Pancreas (tissue), 10 donors: ENCODE measurements around the gene CLIP4. TPM values are rescaled to one million over a fixed set of nuclear protein-coding genes. Genes with fewer than 3 reads are reported as not detected.

Source experiments
- ATAC-seq, 4 donors: fragments of 200-7000 bp; cut with Tn5 transposase; one replicate each; pipeline versions ENCODE4 v1.8.0 to v1.9.1; 2020; ENCODE audit warnings: mild to moderate bottlenecking in 4 of 4, moderate library complexity in 4 of 4
- DNase-seq, 6 donors: peaks; one replicate each; pipeline ENCODE4 v3.0.0-alpha.2; 2020
- FAIRE-seq: peaks from 2 replicates; lab custom pipeline; 2012; peaks lifted over from hg19 to GRCh38; lab: Jason Lieb, UNC
- H3K27ac ChIP-seq, 4 donors: fragments of 200-600 bp; sonication (generic); 1 replicate in 3 of 4; 2 replicates in 1 of 4; pipeline versions ENCODE4 v1.5.0 to v1.8.0; 2020
- H3K27me3 ChIP-seq, 4 donors: fragments of 200-600 bp; one replicate each; pipeline ENCODE4 v1.8.0; 2021
- H3K36me3 ChIP-seq, 3 donors: fragments of 200-600 bp; sonication (generic) in 1 of 3; one replicate each; pipeline versions ENCODE4 v1.5.0 to v1.8.0; 2020 to 2021
- H3K4me1 ChIP-seq, 3 donors: fragments of 200-600 bp; one replicate each; pipeline ENCODE4 v1.8.0; 2021
- H3K4me3 ChIP-seq, 4 donors: fragments of 200-600 bp; sonication (generic) in 2 of 4; one replicate each; pipeline versions ENCODE4 v1.5.0 to v1.8.0; 2020 to 2021
- H3K9me3 ChIP-seq, 4 donors: fragments of 200-600 bp; one replicate each; pipeline ENCODE4 v1.8.0; 2021
- WGBS, 2 donors: extraction: QIAGEN DNeasy Blood & Tissue Kit; methylation state at CpG; one replicate each; pipeline ENCODE4 v1.1.7; 2013; 5-methylcytosine and 5-hydroxymethylcytosine counted together
- intact Hi-C, 3 donors: fragments of 100-400 bp; cut with DNase I; formaldehyde crosslinking; loops; one replicate each; pipeline versions ENCODE4 v1.11.1 to v1.14.2; 2022
- polyA plus RNA-seq, 2 donors: library from polyadenylated mRNA; stranded (reverse); fragments of 200-250 nt; gene quantifications; one replicate each; pipeline ENCODE4 v1.2.3, GENCODE V29; 2013
- total RNA-seq, 6 donors: library from RNA; stranded (reverse); fragmentation: NEBNext Ultra II Directional in 4 of 6; extraction: Animal tissue kit (Norgen Biotek cat#: 25700) in 4 of 6; gene quantifications; one replicate each; pipeline versions ENCODE4 v1.2.1 to v1.2.4, GENCODE V29; 2021 to 2023
- TF ChIP-seq, protein P1 (sequence below), 4 donors: fragments of 200-600 bp; sonication (generic) in 3 of 4; IDR thresholded peaks; one replicate each; pipeline versions ENCODE4 v1.5.0 to v1.8.0; 2021; ENCODE audit warnings: antibody characterized with exemption in 4 of 4
- donor health status: healthy with polysubstance abuse.
- donor health status: DM: no; HTN: no; CAD: no; lungs with moderate emphysema.
- donor health status: DM: no; HTN: no; CAD: no.
- donor health status: control.
- donor health status: control.
- donor health status: Bipolar disorder and iron deficiency.
- donor health status: DM: yes; HTN: yes; CAD: no.
- donor health status: DM: no; HTN: no; CAD: no.
- donor health status: DM: no; HTN: no; CAD: no.
- donor health status: DM: yes; HTN: yes; CAD: no.

CLIP4 gene
- total and polyA plus RNA-seq, 8 donors, result 4.5 to 18.3 (median 7.0) TPM

- TF ChIP-seq, protein P1, sequence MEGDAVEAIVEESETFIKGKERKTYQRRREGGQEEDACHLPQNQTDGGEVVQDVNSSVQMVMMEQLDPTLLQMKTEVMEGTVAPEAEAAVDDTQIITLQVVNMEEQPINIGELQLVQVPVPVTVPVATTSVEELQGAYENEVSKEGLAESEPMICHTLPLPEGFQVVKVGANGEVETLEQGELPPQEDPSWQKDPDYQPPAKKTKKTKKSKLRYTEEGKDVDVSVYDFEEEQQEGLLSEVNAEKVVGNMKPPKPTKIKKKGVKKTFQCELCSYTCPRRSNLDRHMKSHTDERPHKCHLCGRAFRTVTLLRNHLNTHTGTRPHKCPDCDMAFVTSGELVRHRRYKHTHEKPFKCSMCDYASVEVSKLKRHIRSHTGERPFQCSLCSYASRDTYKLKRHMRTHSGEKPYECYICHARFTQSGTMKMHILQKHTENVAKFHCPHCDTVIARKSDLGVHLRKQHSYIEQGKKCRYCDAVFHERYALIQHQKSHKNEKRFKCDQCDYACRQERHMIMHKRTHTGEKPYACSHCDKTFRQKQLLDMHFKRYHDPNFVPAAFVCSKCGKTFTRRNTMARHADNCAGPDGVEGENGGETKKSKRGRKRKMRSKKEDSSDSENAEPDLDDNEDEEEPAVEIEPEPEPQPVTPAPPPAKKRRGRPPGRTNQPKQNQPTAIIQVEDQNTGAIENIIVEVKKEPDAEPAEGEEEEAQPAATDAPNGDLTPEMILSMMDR (IDR thresholded peaks at IDR 0.05), result no peak
- WGBS, 2 donors, result 83 to 90% methylated on average over 12 of the region's 12 CpGs
- Histone ChIP-seq H3K4me1 (peaks cover 0 to 6% (median 5%) of the 10 kb centered on the region in 3 donors), H3K36me3 (no peaks in the 10 kb centered on the region), H3K27me3 (no peaks in the 10 kb centered on the region), H3K9me3 (no peaks in the 10 kb centered on the region), H3K27ac (no peak overlapping the region), H3K4me3 (no peak overlapping the region)
- no peak for FAIRE-seq
- ATAC-seq, result no peak
- intact Hi-C loops, result no loop called here
- DNase-seq, result no peak
Measured at GRCh38 chr2:29070526-29070925, 44.7 kb upstream of the CLIP4 start.

GRCh38 chr2:29071032-29071975 is 43.9 kb upstream of the CLIP4 start:
- Histone ChIP-seq H3K36me3 (no peaks in the 10 kb centered on the region), H3K9me3 (no peaks in the 10 kb centered on the region), H3K27me3 (no peaks in the 10 kb centered on the region), H3K4me1 (peaks cover 0 to 6% (median 5%) of the 10 kb centered on the region in 3 donors), H3K27ac (no peak overlapping the region), H3K4me3 (no peak overlapping the region)
- DNase-seq (peak in 1 of 6 donors; percentile 58), FAIRE-seq (no peak), ATAC-seq (no peak)
- WGBS, 2 donors, result 87 to 90% methylated on average over 18 to 19 of the region's 19 CpGs
- TF ChIP-seq, protein P1 (IDR thresholded peaks at IDR 0.05), result no peak
- intact Hi-C loops, result no loop called here

DNA sequence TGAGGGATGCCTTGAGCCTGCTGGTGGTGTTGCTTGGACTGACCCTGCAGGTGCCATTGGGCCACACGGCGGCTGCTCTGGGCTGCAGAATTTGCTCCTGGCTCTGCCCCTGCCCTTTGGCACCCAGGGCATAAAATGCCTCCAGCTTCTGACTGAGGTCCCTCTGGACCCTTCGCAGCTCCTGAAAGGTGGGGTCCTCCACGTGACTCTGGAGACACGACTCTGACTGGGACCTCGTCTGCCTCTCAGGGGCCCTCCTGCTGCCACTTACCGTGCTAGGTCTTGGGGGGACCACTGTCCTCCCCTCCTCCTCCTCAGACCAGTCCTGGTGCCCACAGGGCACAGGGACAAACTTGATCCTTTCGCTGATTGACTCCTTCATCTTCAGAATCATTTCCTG is 43.0 kb upstream of the CLIP4 start:
- TF ChIP-seq, protein P1 (IDR thresholded peaks at IDR 0.05), result no peak
- 85 to 90% methylated on average over 8 of the region's 8 CpGs for WGBS, 2 donors
- no peaks in the 10 kb centered on the region for H3K27me3 ChIP-seq
- DNase-seq, result no peak
- intact Hi-C loops, result no loop called here
- H3K36me3 ChIP-seq, result no peaks in the 10 kb centered on the region
- ATAC-seq, result no peak
- H3K4me3 ChIP-seq, result no peak overlapping the region
- H3K9me3 ChIP-seq, result no peaks in the 10 kb centered on the region
- no peak overlapping the region for H3K27ac ChIP-seq
- no peaks in the 10 kb centered on the region for H3K4me1 ChIP-seq
- FAIRE-seq, result no peak

DNA sequence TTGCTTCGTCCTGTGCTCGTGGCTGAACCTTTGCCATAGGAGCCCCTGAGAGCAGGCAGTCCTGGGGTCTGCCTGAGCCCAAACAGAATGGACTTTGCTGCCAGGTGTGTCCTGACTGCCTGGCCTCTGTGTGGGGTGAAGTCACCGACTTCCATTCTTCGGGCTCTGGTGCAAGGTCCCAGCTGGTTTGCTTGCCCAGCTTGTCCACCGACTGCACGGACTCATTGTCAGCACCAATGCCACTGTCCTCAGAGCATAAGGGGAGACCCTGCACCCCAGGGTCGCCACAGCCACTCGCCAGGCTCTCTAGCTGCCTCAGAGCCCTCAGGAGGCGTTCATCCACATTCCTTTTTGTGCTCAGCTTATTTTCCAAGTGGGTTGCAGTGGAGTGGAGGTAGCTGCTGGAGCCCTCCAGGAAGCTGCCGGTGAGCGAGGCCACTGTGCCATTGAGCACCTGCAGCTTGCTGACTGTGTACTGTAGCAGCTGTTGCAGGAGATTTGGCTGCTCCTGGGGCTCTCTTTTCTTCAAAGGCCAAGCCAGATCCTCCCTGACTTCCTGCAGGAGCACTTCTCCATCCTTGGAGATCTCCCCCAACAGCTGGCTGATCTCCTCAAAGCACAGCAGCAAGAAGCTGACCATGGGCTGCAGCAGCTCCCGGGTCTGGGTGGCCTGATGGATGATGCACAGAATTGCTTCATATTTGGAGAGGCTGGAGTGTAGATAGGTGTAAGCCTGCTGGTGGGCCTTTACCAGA is 42.1 kb upstream of the CLIP4 start:
- Histone ChIP-seq H3K9me3 (no peaks in the 10 kb centered on the region), H3K4me3 (no peak overlapping the region), H3K27ac (no peak overlapping the region), H3K36me3 (no peaks in the 10 kb centered on the region), H3K27me3 (no peaks in the 10 kb centered on the region), H3K4me1 (no peaks in the 10 kb centered on the region)
- ATAC-seq (no peak), FAIRE-seq (no peak), DNase-seq (no peak)
- TF ChIP-seq, protein P1 (IDR thresholded peaks at IDR 0.05), result no peak
- WGBS, 2 donors, result 76 to 84% methylated on average over 12 of the region's 12 CpGs
- intact Hi-C loops, result no loop called here
